ENCODE results near the gene TMEM18. TPM values are rescaled to one million over a fixed set of nuclear protein-coding genes. Genes with fewer than 3 reads are reported as not detected.

TMEM18 gene
- total RNA-seq, 1 experiment from 2014 or later: 30.7 TPM

GRCh38 chr2:676647-677055 lies 555 bp downstream of the TMEM18 start:
- H2BK12ac ChIP-seq (ENCODE audit: insufficient read length, low read depth, low read length): no peak overlapping the region
- H2BK15ac ChIP-seq (ENCODE audit: low read depth, low read length): no peak overlapping the region
- H3K56ac ChIP-seq (ENCODE audit: insufficient read length, low read depth, low read length): no peak overlapping the region
- peak overlapping the region; percentile 2; the same call in 1 of the 2 replicates for H3K14ac ChIP-seq (ENCODE audit: insufficient read depth, low read length)
- Mint-ChIP-seq H3K27me3 (ENCODE audit: low read depth) (no peaks in the 10 kb centered on the region), H3K4me1 (peaks cover 35 to 36% of the 10 kb centered on the region in 2 experiments), H3K27ac (peak overlapping the region; percentile 89 to 96 (median 93); a peak in 3 of 7 replicates), H3K36me3 (ENCODE audit: insufficient read depth in 1 of 3, low read depth in 3 of 3) (peaks cover 5 to 23% (median 18%) of the 10 kb centered on the region in 3 experiments; a peak in 6 of 7 replicates), H3K4me3 (peak overlapping the region; percentile 92 to 98), H3K9me3 (no peaks in the 10 kb centered on the region; a peak in 1 of 5 replicates)
- no peak overlapping the region for H2BK20ac ChIP-seq (ENCODE audit: low read depth, low read length, poor library complexity, severe bottlenecking)
- peak overlapping the region; percentile 62 for H3K4me2 ChIP-seq (ENCODE audit: insufficient read depth, insufficient read length, low read length)
- H4K5ac ChIP-seq (ENCODE audit: insufficient read length, low read depth, low read length): no peak overlapping the region
- no peak overlapping the region for H3T11ph ChIP-seq (ENCODE audit: low read length)
- no CpG with 5 or more reads among the region's 46 CpGs for WGBS (ENCODE audit: extremely low coverage, insufficient read length, low lambda C conversion rate)
- no peaks in the 10 kb centered on the region for H4K20me1 ChIP-seq (ENCODE audit: control insufficient read depth, insufficient read depth, insufficient read length)
- no peak overlapping the region for H3K9ac ChIP-seq (ENCODE audit: extremely low read depth, insufficient read length, low read length)
- H4K91ac ChIP-seq (ENCODE audit: insufficient read length, low read depth, low read length): no peak overlapping the region
- H3K79me2 ChIP-seq (ENCODE audit: insufficient read depth, low read length): peaks cover 4% of the 10 kb centered on the region; the same call in 1 of the 2 replicates
- no peaks in the 10 kb centered on the region for H3K4me1 ChIP-seq (ENCODE audit: insufficient read depth, low read length)
- no peak overlapping the region for H2BK5ac ChIP-seq (ENCODE audit: insufficient read length, low read length)
- H3K23me2 ChIP-seq (ENCODE audit: insufficient read length, low read depth, low read length, poor library complexity, severe bottlenecking): peaks cover 8% of the 10 kb centered on the region
- H3K18ac ChIP-seq (ENCODE audit: insufficient read length, low read depth, low read length): no peak overlapping the region
- H3K79me1 ChIP-seq (ENCODE audit: insufficient read depth, low read depth, low read length, poor library complexity, severe bottlenecking): peaks cover 3% of the 10 kb centered on the region
- no peak for TF ChIP-seq CTCF (conservative IDR thresholded peaks at IDR 0.05)
- no peak overlapping the region for H4K8ac ChIP-seq (replicated peaks; ENCODE audit: insufficient read length, low read depth, low read length)
- H2AK5ac ChIP-seq (ENCODE audit: insufficient read length, low read length): no peak overlapping the region
- no peaks in the 10 kb centered on the region for H3K27me3 ChIP-seq (ENCODE audit: insufficient read depth, low read length)
- DNase-seq: peak; percentile 98
- no peaks in the 10 kb centered on the region for H3K9me3 ChIP-seq (ENCODE audit: control insufficient read depth, low read depth, low read length)
- no peak overlapping the region for H2AFZ ChIP-seq (ENCODE audit: low read length)
- no peak overlapping the region for H3K23ac ChIP-seq (ENCODE audit: insufficient read length, low read depth, low read length)
- no peak overlapping the region for H3K27ac ChIP-seq (ENCODE audit: insufficient read length, low read depth, low read length)
- H3K4ac ChIP-seq (ENCODE audit: low read depth, low read length): no peak overlapping the region
- H2BK120ac ChIP-seq (ENCODE audit: low read depth, low read length, poor library complexity, severe bottlenecking): no peak overlapping the region
